ENCODE results near the gene EIF4E3.

The EIF4E3 gene

DNA sequence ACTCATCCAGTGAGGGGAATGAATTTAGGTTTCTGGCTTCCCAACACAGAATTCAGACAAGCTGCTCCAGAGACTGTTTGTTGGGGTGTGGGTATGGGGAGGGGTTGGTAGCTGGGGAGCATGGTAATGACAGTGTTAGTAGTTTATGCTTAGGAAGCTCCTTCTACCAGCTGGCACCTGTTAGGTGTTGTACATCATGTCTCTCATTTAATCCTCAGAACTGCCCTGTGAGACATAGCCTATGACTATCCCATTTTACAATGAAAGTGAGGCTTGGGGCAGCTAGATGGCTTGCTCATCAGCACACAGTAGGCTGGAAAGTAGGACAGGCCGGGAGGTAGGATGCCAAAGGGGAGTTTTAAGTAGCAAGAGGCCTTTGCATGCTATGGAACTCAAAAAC, 2.5 kb downstream of the EIF4E3 start:
- no peak for DNase-seq

DNA sequence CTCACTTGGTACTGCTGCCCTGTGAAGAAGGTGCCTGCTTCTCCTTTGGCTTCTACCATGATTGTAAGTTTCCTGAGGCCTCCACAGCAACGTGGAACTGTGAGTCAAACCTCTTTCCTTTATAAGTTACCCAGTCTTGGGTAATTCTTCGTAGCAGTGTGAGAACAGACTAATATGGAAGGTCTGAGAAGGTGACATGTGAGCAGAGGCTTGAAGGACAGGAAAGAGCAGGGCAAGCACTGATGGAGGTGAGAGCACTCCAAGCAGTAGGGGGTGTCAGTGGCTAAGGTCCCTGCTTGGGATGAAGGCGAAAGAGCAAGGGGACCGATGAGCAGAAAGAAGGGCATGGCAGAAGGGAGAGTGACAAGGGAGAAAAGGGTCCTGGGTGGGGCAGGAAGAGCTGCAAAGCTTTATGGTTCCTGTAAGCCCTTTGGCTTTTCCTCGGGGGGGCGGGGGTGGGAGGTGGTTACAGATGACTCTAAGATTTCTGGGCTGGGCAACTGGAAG, 3.5 kb downstream of the EIF4E3 start:
- no peak for DNase-seq

DNA sequence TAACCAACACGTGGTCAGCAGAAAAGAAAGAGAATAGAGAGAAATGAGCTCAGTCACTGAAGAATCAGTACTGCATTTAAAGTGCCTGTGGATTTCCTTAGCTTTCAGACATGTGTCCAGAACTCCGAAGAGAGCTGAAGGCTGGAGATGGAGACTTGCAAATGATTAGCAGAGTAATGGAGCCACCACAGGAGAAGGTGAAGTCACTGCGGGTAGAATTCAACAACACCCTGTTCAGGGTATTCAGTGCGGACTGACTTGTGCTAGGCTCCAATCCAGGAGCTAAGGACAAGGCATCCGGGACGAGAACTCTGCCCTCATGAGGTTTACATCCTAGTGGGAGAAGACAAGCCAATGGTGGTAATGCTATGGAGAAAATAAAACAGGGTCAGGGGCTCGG, 4.2 kb downstream of the EIF4E3 start:
- DNase-seq = no peak

DNA sequence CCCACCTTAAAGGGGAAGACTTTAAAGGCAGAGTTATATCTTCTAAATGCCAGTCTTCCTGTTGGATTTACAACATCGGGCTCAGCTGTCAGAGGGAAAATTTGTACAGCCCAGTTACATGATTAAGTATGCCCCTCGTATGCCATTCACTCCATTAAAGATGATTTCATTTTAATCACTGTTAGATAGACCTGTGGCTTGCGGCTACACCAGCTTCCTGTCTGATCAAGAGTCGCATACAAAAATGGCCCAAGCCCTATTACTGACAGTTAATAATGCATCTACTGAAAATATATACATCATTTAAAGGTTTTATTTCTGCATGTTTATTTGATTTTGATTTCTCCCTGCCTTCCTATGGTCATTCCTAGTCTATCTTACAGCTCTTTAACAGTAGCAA, 7.1 kb downstream of the EIF4E3 start:
- no peak for DNase-seq

DNA sequence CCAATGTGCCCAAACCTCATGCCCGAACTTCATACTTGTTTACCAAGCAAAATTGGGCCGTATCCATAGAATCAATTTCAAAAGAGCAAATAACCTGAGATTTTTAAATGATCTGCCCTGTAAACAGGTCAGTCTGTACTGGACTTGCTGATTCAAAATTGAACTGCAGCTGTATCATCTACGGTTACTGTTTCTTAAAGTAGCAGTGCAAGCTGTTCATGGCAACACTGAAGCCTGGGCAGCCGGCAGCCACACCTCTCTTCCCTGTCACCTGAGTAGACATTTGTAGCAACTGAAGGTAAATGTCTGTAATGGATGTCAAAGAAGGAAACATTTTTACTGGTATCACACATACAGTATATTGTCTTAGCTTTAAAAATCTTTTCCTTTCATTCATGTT, 10.6 kb downstream of the EIF4E3 start:
- DNase-seq = no peak

DNA sequence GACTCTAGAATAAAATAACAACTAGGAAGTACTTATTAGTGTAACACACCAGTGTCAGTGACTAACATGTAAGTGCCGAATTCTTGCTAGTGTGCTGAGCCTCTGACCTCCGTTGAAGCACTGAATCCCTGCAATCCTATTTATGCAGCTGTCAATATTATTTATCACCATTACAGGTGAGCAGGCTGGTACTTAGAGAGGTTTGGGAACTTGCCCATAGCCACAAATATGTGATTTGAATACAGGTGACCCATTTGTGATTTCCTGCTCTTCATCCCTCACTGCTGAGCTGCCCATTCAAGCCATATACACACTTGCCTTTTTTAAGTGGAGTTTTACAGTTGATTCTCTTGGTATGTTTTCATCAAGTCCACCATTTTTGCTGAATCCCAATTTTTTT, 12.2 kb downstream of the EIF4E3 start:
- DNase-seq = peak; percentile 65

DNA sequence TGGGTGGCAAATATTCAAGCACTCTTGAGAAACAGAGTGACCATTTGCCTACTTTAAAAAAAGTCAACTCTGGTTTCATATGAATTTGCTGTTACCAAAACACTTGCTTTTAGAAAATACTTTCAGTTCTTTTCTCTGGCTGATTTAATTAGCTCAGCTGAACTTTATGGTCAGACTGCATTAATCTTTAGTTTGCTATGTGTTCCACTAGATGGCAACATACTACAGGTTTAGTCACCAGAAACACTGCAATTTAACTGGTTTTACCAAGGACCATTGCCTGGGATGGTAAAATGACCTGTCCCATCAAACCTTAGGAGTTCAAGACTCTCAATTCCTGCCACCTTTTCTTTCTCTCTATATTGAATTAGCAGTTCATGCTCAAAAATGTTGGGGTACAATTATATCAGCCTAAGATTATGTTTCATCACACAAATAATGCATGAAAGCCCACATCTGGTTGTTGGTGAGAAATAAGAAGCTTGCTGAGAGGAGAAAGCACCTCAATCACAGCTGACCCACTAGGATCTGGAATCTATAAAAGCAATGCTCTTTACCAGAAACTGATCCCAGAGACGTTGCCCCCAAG, 14.2 kb downstream of the EIF4E3 start:
- DNase-seq = no peak

DNA sequence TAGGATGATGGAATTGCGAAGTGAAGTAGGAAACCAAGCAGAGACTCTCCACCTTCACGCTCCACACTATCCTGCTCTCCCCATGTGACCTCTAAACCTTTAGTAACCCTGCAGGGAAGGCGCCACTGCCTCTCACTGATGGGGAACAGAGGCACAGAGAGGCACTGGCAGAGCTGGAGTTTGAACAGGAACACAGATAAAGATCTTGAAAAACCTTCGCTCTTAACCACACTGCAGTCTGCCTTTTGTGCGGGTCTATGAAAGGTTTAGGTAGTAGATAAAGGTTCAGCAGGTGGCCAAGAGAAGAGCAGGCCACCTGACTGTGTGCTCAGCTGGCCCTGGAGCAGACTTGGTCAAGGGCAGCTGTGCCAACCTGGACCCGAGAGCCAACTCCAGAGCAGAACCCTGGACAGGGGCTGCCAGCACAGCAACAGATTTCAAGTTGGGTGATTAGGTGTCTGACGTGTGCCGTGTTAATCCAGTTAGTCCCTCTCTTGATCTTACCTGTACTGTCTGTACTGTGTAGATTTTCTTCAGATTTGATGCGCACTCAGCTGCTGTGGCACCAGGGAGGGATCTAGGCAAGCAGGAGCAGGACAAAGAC, 15.2 kb downstream of the EIF4E3 start:
- DNase-seq = no peak

DNA sequence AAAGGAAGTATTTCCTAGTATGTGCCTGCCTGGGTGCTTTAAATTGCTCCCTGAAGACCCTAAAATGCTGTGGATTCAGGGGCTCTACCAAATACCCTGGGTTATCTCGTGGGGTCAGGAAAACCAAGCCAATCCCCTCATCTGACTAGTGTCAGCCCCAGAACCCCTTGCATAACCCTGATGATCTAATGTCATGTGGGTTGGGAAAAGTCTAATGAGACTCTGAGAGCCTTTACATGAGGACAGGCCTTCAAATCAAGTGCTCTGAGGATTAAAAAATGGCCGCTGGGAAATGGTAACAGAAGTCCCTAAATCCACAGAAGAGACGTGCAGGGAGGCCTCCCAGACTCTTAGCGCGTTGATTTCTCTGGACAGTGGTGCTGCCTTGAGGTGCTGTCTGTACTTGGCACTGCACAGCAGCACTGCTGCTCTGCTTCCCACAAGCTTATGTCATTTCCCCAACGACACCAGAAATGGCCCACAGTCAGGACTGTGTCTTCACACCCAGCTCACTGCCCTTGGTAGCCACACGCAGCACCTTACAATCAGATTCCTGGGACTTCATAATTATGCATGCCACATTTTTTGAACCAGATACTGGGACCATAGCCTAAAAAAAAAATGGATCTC, 16.6 kb downstream of the EIF4E3 start:
- DNase-seq = no peak

DNA sequence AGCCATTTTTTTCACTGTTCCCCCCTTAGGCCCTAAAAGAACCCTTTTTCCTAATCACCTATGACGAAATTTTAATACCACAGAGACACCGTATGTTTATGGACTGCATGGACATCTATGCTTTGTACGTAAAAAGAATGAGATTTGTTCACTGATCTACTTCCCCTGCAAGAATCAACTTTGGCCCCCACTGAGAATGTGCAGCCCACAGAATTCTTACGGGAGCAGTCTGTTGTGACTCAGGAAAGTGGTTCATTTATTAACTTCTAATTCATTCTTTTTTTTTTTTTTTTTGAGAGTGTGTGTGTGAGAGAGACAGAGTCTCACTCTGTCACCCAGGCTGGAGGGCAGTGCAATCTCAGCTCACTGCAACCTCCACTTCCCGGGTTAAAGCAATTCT, 17.6 kb downstream of the EIF4E3 start:
- DNase-seq = no peak

DNA sequence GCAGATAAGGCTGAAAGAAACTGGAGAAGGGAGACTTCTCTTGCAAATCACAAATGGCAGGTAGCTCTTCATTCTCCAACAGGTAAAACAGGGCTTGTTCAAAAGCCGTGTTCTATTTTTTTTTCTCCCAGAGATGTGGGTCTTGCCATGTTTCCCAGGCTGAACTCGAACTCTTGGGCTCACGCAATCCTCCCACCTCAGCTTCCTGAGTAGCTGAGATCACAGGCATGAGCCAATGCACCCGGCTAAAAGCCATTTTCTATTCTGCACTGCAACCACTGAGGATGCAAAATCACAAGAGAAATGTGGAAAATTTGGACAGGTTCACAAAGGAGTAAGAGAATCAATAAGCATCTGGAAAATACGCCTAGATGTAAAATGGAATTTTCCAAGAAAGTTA, 19.5 kb downstream of the EIF4E3 start:
- DNase-seq = no peak

DNA sequence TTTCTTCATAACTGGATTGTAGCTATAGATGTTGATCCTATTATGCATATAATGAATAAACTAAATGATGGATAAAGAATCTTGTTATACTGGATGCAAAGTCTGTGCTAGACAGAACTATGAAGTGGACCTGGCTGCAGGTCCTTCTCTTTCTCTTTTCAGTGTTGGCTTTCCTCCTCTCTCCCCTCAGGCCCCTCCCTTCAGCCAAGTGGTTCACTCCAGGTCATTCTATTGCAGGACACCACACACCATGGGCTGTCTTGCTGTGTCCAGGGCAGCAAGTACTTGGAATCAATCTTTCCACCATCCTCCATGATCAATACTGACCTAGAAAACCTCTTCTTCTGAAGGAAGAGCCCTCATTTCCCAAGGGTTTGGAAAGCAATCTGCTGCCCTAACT, 20.3 kb downstream of the EIF4E3 start:
- no peak for DNase-seq

DNA sequence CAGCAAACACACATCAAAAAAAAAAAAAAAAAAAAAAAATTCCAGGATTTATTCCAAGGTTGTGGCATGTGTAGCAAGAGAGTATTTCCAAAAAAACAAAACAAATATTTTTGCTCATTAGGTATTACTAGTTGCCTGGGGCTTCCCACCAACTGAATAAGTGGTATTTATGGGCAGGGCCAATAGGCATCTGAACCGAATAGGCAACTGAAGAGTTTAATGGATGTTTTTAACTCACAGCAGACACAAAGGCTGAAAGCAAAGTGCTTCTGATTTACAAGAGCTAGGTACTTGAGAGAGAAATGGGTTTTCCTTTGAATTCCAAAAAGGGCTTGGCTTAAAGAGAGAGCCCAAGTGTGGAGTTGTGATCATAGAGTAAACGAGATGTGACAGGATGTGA, 21.4 kb downstream of the EIF4E3 start:
- no peak for DNase-seq

DNA sequence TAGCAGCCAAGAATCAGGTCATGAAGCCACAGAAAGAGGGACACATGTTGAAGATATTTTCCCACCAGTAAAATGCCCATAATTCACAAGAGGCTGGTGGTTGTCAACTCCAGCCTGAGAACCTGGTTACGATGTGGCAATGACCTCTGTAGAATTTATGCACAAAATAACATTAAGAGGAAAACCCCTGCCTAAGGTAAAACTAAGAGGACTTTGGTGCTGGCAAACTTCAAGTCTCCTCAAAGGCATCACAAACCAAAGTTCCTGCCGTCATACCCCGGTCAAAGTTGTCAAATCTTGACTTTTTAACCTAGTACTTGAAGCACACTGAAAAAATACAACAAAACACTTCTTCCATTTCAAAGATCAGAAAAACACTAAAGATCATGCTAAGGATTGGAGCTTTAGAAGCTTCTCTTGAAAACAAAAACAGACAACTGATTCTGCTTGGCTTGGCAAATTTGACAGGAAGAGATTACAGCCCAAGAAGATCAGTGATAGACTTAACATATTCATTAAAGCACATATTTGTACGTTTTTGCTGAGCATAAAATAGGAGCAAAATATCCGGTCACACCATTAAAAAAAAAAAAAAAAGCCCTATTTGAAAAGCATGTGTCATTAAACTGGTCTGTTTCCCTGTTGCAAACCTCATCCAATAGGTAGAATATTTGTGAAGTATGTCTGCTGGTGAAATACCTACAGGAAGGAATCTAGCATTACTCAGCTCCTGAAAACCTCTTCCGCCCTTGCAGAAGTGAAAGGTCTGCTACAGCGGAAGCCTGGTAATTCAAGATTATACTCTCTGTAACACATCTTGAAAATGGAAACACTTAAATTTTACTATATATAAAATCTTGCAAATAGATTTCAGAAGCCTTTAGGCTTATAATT, 22.8 kb downstream of the EIF4E3 start:
- no peak for DNase-seq

DNA sequence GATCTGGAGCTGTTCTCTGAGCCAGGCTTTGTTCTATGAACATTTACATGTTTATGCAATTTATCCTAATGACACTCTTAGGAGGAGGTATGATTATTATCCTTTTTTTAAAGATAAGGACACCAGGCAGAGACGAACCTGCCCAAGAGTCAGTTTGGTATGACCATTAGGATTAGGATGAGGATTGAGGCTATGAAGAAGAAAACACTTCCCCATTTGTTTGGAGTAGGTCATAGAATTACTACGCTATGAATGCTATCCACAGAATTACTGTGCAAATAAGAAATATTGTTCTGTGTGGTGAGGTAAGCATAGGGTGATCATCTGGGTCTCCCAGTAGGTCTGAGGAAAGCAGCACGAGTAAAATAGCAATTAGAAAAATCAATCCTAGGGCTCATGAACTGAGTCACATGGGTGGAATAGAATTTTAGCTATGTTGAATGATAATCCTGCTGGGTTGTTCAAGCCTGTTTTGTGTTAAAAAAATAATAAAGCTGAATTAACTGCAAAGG, 23.9 kb downstream of the EIF4E3 start:
- DNase-seq = no peak

DNA sequence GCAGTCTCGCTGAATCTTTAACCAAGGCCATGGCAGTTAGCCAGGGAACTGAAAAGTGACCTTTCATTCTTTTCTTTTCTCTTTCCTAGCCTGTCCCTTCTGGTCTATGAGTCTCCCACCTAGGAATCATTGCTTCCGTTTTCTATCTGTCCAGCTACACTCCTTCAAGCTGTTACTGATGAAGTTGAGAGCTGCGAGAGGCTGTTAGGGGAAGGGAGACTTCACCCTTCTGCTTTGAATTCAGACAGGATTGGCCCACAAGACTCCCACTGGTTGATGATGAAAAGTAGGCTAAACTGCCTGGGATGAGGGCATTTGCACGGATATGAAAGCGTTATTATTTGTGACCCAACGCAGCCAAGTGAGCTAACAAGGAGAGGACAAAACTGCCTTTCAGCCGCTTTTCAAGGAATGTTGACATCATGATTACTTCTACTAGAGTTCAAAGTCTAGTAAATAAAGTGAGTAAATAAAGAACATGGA, 30.2 kb downstream of the EIF4E3 start:
- no peak for DNase-seq

DNA sequence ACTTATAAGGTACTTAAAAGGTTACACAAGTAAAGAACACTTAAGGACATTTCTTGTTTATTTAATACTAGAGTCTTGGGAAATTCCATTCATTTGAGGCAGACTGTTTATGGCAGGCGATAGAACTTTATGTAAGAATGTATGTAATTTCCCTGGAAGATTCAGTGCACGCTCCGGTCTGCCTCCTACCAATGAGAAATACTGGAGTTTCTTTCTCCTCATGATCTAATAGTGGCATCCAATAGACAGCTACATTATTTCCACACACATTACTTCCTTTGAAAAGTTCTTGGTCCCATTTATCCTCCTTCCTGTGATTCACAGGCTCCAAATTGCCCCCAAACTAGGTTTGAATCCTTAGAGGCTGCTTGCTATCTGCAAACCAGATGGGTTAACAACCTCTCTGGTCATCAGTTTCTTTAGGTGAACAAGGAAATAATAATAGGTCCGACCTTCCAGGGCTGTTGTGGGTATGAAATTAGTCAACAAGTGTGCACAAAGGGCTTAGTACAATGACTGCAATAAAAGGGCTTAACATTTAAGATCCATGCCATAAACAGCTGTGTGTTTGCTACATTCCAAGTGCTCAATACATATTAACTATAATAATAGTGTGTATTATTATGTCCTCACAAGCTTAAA, 30.7 kb downstream of the EIF4E3 start:
- DNase-seq = no peak

DNA sequence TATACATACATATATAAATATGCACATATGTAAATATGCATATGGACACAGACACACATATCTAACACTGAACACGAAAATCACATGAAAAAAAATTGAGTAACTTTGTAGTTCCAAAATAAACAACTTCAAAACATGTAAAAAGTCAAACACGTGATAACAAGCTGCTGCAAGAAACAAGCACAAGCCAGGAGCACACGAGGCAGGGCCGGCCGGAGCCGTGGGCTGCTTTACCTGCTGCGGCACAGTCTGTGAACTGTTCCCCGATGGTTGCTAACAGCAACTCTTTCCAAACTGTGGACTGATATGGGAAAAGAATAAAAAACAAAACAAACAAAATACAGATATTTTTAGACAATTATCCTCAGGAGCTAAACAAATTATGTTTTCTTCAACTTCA, 31.6 kb downstream of the EIF4E3 start:
- no peak for DNase-seq

DNA sequence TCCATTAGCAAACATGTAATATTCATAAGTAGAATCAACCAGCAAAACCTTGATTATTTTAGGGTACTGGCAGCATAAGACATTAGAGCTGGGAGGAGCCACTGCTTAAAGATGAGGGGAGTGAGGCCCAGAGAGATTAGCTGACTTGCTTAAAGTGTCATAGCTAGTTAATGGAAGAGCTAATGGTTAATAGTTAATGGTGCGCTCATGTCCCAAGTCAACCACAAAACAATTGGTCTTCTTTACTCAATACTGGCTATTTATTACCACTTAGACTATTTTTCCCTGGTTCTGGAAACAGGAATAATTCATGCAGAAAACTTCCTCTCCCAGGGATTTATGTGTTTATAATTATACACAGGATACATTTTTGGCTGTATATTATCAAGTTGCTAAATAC, 33.1 kb downstream of the EIF4E3 start:
- no peak for DNase-seq

DNA sequence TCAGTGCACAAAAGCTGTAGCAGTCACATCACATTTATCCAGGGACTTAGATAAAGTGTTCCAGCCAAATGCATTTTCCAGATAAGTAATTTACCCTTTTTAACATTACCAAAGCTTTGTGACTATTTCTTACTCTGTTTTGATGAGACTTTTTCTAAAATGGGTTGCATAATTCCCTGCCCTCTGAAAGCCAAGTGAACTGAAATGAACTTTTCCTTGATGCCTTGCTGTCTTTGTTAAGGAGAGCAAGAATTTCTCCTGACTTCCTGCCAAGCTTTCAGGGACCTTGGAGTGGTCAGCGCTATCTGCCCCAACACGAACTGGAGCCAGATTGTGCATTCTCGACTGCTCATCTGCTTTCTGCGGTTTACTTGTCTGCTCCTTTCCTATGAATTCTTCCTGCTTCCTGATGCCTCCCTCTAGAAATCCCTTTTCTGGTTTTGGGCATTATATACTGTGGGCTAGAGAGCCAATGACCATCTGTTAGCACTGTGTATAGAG, 34.8 kb downstream of the EIF4E3 start:
- DNase-seq = no peak

DNA sequence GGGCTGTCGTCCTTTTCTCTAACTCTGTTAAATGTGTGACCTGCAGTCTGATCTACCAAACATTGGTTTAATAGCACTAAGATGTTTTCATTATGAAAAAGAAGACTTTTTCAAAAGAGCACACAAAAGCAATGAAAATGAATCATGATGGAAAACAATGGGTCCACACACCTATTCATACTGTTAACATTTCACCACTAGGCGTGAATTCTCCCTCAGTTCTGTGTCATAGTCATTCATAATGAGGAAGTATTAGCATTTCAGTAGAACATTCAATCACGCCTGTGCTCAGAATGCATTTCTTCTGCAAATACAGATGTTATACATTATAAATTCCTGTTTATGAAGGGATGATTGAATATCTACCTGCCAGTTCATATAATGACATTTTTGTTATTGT, 35.9 kb downstream of the EIF4E3 start:
- no peak for DNase-seq

DNA sequence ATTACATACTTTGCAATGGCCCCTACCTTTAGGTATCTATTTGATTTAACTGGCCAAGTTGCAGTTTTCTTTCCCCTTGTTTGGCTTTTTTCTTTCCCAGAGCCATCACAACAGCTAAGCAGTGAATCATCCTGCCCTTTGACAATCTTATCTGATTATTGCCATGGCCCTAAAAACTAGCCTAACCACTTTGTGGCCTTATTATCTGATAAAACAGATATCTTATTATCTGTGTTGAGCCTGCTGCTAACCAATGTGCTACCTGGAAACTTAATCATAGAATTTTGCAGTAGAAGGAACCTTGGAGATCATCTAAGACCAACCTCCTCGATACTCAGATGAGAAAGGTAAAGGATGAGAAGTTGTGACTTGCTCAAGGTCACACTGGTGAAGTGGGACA, 37.1 kb downstream of the EIF4E3 start:
- no peak for DNase-seq

DNA sequence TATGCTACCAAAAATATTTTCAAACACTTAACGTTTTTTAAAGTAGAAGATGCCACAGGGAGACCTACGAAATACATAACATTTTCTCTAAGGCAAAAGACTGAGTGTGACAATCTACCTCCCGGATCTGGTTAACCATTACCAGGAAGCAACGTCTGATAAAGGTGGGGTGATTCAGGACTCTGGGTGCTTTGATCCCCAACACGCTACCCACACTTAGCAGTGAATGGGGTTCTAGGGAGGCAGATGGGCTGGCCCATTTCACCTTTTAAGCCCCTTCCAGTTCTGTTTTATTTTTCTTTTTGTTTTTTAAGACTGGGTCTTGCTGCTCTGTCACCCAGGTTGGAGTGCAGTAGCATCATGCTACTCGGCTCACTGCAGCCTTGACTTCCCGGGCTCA, 39.5 kb downstream of the EIF4E3 start:
- no peak for DNase-seq

Measured in NCI-H1417 treated with DMSO at 0.1 percent for 48 hours (cell line).